Activated T-cell treated with anti-CD3 and anti-CD28 coated beads, Interleukin-2, amount 50 U/mL, for 72 hours (primary cell): ENCODE data around the gene LKAAEAR1. TPM values are rescaled to one million over a fixed set of nuclear protein-coding genes. Genes with fewer than 3 reads are reported as not detected.

Experiments
- ATAC-seq, 2 donors: fragments of 150-1000 bp; cut with Tn5 transposase; replicated peaks in 1 of 2; 2 replicates each; pipeline ENCODE4 v1.10.0; 2021; ENCODE audit warnings: moderate library complexity in 2 of 2, mild to moderate bottlenecking in 1 of 2
- DNase-seq, 2 donors: peaks; one replicate each; pipeline ENCODE4 v3.0.0; 2021 to 2022; ENCODE audit warnings: mixed read lengths in 1 of 2
- H3K27ac Mint-ChIP-seq: one replicate; pipeline ENCODE4 v1.8.0; 2022; ENCODE audit warnings: mild to moderate bottlenecking, moderate library complexity, mixed read lengths
- H3K27me3 Mint-ChIP-seq: one replicate; pipeline ENCODE4 v1.8.0; 2022; ENCODE audit warnings: low read depth, mixed read lengths
- H3K36me3 Mint-ChIP-seq, 2 donors: one replicate each; pipeline ENCODE4 v1.8.0; 2022; ENCODE audit warnings: mixed read lengths in 2 of 2, mild to moderate bottlenecking in 1 of 2; ENCODE audit not compliant: insufficient read depth in 2 of 2
- H3K4me1 Mint-ChIP-seq: one replicate; pipeline ENCODE4 v1.8.0; 2022; ENCODE audit warnings: low read depth, mixed read lengths
- H3K4me3 Mint-ChIP-seq, 2 donors: one replicate each; pipeline ENCODE4 v1.8.0; 2022; ENCODE audit warnings: mild to moderate bottlenecking in 2 of 2, mixed read lengths in 2 of 2, moderate library complexity in 2 of 2
- H3K9me3 Mint-ChIP-seq, 2 donors: one replicate each; pipeline ENCODE4 v1.8.0; 2022; ENCODE audit warnings: mixed read lengths in 2 of 2
- total RNA-seq, 2 donors: library from RNA; stranded (reverse); gene quantifications; one replicate each; pipeline ENCODE4 v1.2.3, GENCODE V29; 2022

LKAAEAR1 gene
- total RNA-seq, 2 donors from 2014 or later, result 0.29 TPM; not detected in 1

DNA sequence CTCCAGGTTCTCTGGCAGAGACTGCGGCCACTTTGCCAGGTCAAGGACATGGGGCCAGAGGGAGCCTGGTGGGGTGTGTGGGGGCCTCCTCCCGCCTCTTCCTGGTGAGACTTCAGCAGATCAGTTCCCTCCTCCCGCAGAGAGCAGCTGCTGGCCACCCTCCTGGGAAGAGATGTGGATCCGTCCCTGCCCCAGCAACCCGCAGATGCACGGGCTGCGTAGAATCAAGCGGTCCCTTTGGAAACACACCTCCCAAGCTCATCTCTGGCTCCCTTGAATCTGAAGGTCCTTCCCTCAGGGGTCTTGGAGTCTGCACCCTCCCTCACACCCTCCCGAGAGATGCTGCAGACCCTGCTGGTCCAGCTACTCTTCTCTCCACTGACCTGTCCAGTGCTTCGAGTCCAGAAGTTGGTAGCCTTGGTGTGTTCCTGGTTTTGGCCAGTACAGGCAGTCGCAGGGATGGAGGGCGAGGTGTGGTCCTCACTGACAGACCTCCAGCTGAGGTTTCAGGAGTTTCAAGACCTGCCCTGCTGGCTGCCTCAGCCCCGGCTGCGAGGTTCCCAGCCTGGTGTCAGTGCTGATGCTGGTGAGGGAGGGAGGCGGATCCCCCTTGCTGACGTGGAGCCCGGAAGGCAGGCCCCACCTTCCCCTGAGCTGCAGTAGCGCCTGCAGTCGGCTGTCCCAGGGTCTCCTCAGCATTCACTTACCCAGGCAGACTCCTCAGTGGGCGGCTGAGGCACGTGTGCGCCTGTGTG is 23.0 kb upstream of the LKAAEAR1 start, which contains the start of gene NPBWR2:
Gene NPBWR2 (minus strand): TSS at position 585 of the 755 bp plus-strand sequence. CDS start 734 bp downstream, outside the sequence.
- ATAC-seq, result peak; percentile 36 to 52
- no peak within 1 kb of the TSS for H3K27ac Mint-ChIP-seq
- H3K4me1 Mint-ChIP-seq, result peaks cover 4% of the 10 kb centered on the region
- no peaks in the 10 kb centered on the region for H3K9me3 Mint-ChIP-seq
- H3K36me3 Mint-ChIP-seq, result no peaks in the 10 kb centered on the region
- H3K27me3 Mint-ChIP-seq, result peaks cover 14% of the 10 kb centered on the region
- no peak within 1 kb of the TSS for H3K4me3 Mint-ChIP-seq
- no peak for DNase-seq

DNA sequence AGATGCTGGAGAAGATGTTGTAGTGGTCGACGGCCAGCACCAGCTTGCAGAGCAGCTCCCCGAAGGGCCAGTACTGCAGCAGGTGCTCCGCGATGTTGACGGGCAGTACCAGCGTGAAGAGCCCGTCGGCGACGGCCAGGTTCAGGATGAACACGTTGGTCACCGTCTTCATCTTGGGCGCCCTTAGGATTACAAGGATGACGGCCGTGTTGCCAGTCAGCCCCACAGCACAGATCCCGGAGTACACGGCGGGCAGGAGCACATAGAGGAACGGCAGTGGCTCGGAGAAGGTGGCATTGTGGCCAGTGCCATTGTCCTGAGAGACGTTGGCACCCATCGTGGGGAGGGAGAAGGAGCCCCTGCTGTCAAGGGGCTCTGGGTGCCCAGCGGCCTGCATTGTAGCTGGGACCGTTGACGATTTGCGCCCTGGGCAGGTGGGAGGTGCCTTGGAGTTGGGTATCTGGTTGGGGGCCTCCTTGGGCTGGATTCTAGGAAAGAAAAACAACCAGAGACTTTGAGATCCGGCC is 22.3 kb upstream of the LKAAEAR1 start:
- Mint-ChIP-seq H3K9me3 (no peaks in the 10 kb centered on the region), H3K4me3 (no peak overlapping the region), H3K27me3 (peaks cover 16% of the 10 kb centered on the region), H3K4me1 (peaks cover 5% of the 10 kb centered on the region), H3K36me3 (no peaks in the 10 kb centered on the region), H3K27ac (no peak overlapping the region)
- DNase-seq (no peak), ATAC-seq (no peak)

DNA sequence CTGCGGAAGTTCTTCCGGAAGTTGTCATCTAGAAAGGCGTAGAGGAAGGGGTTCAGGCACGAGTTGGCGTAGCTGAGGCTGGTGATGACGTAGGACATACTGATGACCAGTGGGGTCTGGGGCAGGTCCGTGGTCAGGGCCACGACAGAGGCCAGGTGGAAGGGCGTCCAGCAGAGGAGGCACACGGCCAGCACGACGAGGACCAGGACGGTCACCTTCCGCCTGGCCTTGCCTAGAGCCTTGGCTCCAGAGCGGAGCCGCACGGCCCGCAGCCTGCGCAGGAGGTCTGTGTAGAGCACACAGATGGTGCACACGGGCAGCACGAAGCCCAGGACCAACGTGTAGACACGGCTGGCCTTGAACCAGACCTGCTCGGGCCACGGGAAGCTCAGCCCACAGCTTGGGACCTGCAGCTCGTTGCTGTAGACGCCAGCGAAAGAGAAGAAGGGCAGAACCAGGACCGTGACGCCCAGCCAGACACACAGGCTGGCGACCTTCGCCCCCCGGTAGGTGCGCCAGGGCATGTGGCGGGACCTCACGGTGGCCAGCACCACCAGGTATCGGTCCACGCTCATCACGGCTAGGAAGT is 21.7 kb upstream of the LKAAEAR1 start:
- H3K9me3 Mint-ChIP-seq, result no peaks in the 10 kb centered on the region
- no peaks in the 10 kb centered on the region for H3K36me3 Mint-ChIP-seq
- peaks cover 21% of the 10 kb centered on the region for H3K27me3 Mint-ChIP-seq
- H3K4me1 Mint-ChIP-seq, result peaks cover 10% of the 10 kb centered on the region
- no peak for DNase-seq
- no peak overlapping the region for H3K27ac Mint-ChIP-seq
- ATAC-seq, result no peak
- no peak overlapping the region for H3K4me3 Mint-ChIP-seq

DNA sequence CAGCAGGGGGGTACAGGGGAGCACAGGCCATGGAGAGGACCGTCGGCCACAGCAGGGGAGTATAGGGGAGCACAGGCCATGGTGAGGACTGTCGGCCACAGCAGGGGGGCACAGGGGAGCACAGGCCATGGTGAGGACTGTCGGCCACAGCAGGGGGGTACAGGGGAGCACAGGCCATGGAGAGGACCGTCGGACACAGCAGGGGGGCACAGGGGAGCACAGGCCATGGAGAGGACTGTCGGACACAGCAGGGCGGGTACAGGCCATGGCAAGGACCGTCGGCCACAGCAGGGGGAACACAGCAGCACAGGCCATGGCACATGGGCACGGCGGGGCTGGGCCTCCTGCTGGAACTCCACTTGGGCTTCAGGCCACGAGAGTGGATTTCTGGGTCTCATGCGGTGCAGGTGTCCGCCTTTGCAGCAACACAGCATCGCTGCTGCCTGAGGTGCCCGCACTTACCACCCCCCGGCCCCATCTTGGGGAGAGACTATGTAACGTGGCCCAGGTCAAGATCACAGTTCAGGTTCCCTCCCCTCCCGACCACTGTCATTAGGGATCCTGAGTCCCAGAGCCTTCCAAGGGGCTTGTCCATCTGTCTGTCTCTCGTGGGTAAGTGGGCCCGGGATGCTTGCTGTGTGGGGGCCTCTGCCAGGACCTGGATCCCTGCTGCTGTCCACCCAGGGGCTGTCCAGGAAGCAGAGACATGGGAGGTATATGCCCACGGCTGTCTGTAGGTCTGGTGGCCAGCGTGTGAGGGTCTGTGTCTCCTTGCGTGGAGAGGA is 20.7 kb upstream of the LKAAEAR1 start:
- ATAC-seq (no peak), DNase-seq (no peak)
- peaks cover 23% of the 10 kb centered on the region for H3K27me3 Mint-ChIP-seq
- no peak overlapping the region for H3K4me3 Mint-ChIP-seq
- no peaks in the 10 kb centered on the region for H3K9me3 Mint-ChIP-seq
- no peak overlapping the region for H3K27ac Mint-ChIP-seq
- peaks cover 20% of the 10 kb centered on the region for H3K4me1 Mint-ChIP-seq
- H3K36me3 Mint-ChIP-seq, result no peaks in the 10 kb centered on the region

DNA sequence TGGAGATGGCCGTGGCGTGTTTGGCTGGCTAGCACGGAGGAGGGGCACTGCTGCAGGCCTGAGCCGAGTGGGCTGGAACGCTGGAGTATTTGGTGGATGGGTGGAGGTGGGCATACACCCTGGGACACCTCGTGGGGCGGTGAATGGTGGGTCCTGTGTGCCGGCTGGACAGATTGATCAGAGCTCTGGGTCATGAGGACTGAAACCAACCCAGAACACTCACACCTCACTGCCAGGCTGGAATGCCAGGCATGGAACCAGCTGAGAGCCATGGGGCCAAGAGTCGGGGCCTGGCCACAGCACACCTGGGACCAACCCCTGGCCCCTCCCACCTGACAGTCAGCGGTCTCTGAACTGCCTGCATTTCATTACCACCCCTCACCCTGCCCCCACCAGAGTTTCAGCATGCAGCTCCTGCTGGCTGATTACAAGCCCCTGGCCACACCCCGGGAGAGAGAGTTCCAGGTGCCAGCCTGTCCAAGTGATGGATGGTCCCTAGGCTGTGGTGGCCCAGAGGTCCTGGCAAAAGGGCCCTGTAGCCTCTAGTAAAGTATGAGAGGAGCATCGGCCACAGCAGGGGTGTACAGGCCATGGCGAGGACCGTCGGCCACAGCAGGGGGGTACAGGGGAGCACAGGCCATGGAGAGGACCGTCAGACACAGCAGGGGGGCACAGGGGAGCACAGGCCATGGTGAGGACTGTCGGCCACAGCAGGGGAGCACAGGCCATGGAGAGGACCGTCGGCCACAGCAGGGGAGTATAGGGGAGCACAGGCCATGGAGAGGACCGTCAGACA is 19.9 kb upstream of the LKAAEAR1 start:
- Mint-ChIP-seq H3K4me3 (no peak overlapping the region), H3K4me1 (peaks cover 20% of the 10 kb centered on the region), H3K36me3 (no peaks in the 10 kb centered on the region), H3K27ac (no peak overlapping the region), H3K9me3 (no peaks in the 10 kb centered on the region), H3K27me3 (peaks cover 23% of the 10 kb centered on the region)
- ATAC-seq (no peak), DNase-seq (no peak)

DNA sequence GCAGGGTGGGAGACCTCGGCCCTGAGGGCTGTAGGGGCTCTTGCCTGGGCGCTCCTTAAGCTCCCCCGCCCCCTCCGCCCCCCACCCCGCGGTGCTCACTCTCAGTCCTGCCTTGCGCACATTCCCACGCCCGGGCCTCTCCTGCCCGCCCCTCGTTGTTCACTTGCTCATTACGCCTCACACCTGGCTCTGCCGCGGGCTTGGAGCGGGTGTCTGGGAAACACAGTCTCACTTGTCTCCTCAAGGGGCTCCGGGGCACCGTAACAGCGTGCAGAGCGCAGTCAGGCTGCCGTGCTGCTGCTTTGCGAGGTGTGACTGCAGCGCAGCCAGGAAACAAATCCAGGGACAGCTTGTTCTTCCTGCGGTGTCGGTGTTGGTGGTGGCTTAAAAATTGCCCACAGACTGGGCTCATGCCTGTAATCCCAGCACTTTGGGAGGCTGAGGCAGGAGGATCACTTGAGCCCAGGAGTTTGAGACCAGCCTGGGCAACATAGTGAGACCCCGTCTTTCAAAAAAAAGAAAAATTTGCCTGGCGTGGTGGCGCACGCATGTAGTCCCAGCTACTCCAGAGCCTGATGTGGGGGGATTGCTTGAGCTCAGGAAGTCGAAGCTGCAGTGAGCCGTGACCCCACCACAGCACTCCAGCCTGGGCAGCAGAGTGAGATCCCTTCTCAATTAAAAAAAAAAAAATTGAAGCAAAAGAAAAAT is 18.6 kb upstream of the LKAAEAR1 start:
- DNase-seq (no peak), ATAC-seq (peak; percentile 2 to 5)
- Mint-ChIP-seq H3K27me3 (peaks cover 23% of the 10 kb centered on the region), H3K4me1 (peaks cover 20% of the 10 kb centered on the region), H3K4me3 (peak overlapping the region; percentile 67 to 77), H3K27ac (no peak overlapping the region), H3K9me3 (no peaks in the 10 kb centered on the region), H3K36me3 (no peaks in the 10 kb centered on the region)

DNA sequence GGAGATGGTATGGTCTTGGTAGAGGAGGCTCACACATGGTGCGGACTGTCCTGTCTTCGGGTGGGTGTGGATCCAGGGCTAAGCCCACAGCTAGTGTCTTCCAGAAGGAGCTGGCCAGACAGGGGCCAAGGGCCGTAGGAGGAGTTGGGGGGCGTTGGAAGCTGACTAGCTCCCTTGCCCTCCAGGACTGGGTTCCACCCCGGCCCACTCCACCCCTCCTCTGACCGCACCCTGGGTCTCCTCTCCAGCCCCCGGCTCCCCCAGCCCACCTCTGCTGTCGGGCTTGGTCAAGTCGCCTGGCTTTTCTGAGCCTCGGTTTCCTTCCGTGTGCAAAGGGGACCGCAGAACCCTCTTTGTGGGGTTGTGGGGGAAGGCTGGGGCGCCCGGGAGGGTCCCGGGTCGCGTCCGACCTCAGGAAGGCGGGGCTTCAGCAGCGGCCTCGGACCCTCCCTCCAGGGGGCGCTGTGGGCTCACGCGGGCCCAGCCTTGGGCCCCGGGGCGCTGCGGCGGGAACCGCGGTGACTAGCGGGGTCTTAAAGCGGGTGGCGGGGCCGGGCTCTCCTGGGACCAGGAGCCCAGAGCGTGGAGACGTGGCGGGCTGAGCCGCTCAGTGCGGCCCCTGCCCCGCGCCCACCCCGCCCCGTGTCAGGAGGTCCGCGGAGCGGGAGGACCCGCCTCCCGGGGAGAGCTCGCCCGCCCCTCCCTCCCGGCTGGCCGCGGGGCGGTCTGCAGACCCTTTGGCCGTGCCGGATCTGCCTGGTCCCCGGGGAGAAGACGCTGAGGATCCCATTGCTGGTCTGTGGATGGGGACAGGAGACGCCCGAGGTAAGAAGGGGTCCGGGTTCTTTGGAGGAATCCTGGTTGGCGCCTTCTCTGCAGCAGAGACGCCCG is 17.8 kb upstream of the LKAAEAR1 start:
- Mint-ChIP-seq H3K9me3 (no peaks in the 10 kb centered on the region), H3K27me3 (peaks cover 23% of the 10 kb centered on the region), H3K4me3 (peak overlapping the region; percentile 50 to 77), H3K27ac (no peak overlapping the region), H3K36me3 (no peaks in the 10 kb centered on the region), H3K4me1 (peaks cover 20% of the 10 kb centered on the region)
- DNase-seq (peak; percentile 80 to 87), ATAC-seq (peak; percentile 89 to 94)

DNA sequence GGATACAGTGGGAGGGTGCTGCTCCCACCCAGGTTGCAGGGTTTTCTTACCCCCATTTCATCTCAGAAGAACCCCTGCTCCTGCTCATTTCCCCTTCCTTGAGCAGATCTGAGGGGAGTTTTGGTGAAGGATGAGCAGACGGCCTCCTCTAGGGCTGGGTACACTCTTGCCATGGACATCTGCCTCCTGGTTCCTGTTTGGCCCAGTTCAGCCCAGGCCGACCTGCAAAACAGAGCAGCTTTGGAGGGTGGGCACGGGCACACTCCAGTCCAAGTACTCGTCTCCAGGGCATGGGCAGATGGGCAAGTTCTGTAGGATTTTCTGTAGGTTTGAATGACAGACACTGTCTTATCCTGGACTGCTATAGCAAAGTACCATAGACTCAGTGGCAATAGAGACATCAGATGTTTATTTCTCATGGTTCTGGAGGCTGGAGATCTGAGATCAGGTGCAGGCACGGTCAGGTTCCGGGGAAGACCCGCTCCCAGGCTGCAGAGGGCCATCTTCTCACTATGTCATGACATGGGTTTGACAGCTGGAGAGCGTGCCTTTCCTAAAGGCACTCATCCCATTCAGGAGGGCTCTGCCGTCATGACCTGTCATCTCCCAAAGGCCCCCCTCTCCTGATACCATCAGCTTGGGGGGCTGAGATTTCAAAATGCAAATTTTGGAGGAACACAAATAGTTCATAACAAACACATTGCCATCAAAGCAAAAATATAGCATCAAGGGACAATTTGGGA is 16.9 kb upstream of the LKAAEAR1 start:
- Mint-ChIP-seq H3K27ac (no peak overlapping the region), H3K4me1 (peaks cover 20% of the 10 kb centered on the region), H3K4me3 (peak overlapping the region; percentile 50 to 64), H3K27me3 (peaks cover 23% of the 10 kb centered on the region), H3K36me3 (peaks cover 2 to 5% of the 10 kb centered on the region in 2 donors), H3K9me3 (peaks cover 4 to 5% of the 10 kb centered on the region in 2 donors)
- DNase-seq (no peak), ATAC-seq (no peak)

DNA sequence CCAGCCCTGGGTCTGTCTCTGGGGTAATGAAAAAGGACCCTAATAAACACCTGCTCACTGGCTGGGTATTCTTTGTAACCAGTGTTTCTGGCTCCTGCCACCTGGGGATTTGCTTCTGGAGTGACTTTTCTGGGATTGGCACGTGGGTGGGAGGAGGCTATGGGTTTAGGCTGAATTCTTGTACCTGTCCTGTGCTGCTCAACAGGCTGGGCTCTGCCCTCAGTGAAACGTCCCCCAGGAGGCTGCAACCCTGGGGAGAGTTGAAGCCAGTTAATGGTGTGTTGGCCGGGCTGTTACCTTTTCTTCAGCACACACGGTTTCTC is 16.3 kb upstream of the LKAAEAR1 start:
- H3K27me3 Mint-ChIP-seq, result peaks cover 23% of the 10 kb centered on the region
- ATAC-seq (no peak), DNase-seq (no peak)
- H3K27ac Mint-ChIP-seq, result no peak overlapping the region
- H3K4me1 Mint-ChIP-seq, result peaks cover 20% of the 10 kb centered on the region
- H3K9me3 Mint-ChIP-seq, result peaks cover 4 to 5% of the 10 kb centered on the region in 2 donors
- peaks cover 2 to 5% of the 10 kb centered on the region in 2 donors for H3K36me3 Mint-ChIP-seq
- H3K4me3 Mint-ChIP-seq, result no peak overlapping the region

DNA sequence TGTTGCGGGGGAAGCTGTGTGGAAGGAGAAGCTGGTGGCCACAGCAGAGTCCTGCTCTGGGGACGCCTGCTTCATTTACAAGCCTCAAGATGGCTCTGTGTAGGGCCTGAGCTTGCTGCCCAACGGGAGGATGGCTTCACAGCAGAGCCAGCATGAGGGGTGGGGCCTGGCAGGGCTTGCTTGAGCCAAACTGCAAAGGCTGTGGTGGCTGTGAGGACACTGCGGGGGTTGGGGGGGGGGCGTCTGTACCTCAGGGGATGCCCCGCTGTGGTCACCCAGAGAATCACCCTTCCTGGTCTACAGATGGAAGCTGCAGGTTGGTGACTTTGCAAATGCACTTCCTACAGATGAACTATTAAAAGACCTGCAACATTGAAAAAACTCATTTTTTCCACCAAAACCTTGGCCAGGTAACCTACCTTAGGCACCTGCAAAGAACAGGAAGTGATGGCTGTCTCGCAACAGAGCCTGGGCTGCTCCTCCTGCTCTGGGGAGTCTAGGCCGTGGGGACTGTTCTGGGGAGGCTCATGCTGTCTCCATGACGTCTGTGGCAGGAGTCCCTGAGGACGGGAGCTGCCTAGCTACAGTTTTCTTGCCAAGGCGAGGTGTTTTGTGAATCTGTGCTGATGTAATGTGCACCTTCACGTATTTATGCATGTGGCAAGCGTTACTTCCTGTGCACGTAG is 15.8 kb upstream of the LKAAEAR1 start:
- peaks cover 2 to 5% of the 10 kb centered on the region in 2 donors for H3K36me3 Mint-ChIP-seq
- H3K27me3 Mint-ChIP-seq, result peaks cover 23% of the 10 kb centered on the region
- no peak overlapping the region for H3K4me3 Mint-ChIP-seq
- no peak overlapping the region for H3K27ac Mint-ChIP-seq
- DNase-seq (no peak), ATAC-seq (peak in 1 of 2 donors; percentile 12)
- H3K4me1 Mint-ChIP-seq, result peaks cover 20% of the 10 kb centered on the region
- H3K9me3 Mint-ChIP-seq, result peaks cover 4 to 5% of the 10 kb centered on the region in 2 donors
